Mammary epithelial cell (primary cell): ENCODE results near the gene SMCHD1.

Source experiments
- CTCF ChIP-seq, 2 donors: IDR thresholded peaks in 1 of 2; conservative IDR thresholded peaks in 1 of 2; 2 replicates each; pipeline ENCODE4 v1.5.1; 2011 to 2012; ENCODE audit warnings: inconsistent platforms in 2 of 2, low read length in 2 of 2, mild to moderate bottlenecking in 2 of 2, control low read depth in 1 of 2, low read depth in 1 of 2; ENCODE audit not compliant: insufficient read depth in 1 of 2; ENCODE audit errors: extremely low read depth in 1 of 2
- EZH2 ChIP-seq: IDR thresholded peaks from 2 replicates; pipeline ENCODE4 v1.6.1; 2012; ENCODE audit warnings: low read length, inconsistent platforms, borderline replicate concordance

GRCh38 chr18:2780750-2781149 is 125.2 kb downstream of the SMCHD1 start:
- TF ChIP-seq CTCF (conservative IDR thresholded peaks at IDR 0.05 in 1 of 2, IDR thresholded peaks at IDR 0.05 in 1 of 2; ENCODE audit: extremely low read depth in 1 of 2, insufficient read depth in 1 of 2, low read depth in 1 of 2, low read length in 2 of 2) (no peak), EZH2 (no peak)
